ENCODE results near the gene HEMK1. TPM values are rescaled to one million over a fixed set of nuclear protein-coding genes. Genes with fewer than 3 reads are reported as not detected.

The HEMK1 gene, protein sequence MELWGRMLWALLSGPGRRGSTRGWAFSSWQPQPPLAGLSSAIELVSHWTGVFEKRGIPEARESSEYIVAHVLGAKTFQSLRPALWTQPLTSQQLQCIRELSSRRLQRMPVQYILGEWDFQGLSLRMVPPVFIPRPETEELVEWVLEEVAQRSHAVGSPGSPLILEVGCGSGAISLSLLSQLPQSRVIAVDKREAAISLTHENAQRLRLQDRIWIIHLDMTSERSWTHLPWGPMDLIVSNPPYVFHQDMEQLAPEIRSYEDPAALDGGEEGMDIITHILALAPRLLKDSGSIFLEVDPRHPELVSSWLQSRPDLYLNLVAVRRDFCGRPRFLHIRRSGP
- 14.0 and 14.9 TPM in 2 replicates for total RNA-seq (2014; rRNA removed; shearing (Covaris generic))
- polyA plus RNA-seq (2015; cell fraction: cytosol; rRNA removed) = 15.3 and 18.0 TPM in 2 replicates
- polyA plus RNA-seq (2015; cell fraction: nucleus; rRNA removed) = 46.8 and 51.4 TPM in 2 replicates

DNA sequence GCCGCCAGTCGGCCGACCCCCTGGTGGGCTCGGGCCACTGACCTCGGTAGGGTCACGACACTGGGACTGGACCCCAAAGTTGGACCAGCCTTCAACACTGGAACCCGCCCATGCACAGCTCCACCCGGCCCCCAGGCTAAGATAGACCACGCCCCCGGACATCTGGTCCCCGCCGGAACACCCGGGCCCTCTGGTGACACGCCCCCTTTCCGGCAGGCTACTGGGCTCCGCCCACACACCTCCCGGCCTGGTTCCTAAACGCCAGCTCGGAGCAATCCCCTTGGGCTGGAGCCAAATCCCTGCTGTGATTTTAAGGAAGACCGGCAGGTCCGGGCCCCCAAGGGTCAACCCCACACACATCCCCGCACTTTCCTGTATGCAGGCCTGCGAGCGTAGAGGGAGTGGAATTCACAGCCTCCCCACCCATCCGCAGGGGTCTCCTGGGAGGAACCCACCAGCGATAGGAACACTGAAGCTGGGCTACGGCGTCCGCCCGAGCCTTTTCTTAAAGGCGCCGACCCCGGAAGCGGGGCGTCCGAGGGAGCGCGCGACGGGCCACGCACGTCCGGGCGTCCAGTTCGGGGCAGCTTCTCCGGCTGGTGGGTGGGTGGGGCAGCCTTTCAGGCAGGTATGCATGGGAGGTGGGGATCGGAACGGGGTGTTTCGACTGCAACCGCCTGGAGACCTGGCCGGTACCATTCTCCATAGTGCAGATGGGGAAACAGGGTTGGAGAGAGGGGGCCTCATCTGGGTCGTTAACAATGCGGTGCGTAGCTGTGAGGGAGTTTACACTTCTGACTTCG, at the start of gene HEMK1:
HEMK1 (plus strand) TSS at position 576 of the 803 bp plus-strand sequence. CDS start 1,583 bp downstream, outside the sequence.
- DNase-seq (ENCODE audit: low read depth) = peak; percentile 90

DNA sequence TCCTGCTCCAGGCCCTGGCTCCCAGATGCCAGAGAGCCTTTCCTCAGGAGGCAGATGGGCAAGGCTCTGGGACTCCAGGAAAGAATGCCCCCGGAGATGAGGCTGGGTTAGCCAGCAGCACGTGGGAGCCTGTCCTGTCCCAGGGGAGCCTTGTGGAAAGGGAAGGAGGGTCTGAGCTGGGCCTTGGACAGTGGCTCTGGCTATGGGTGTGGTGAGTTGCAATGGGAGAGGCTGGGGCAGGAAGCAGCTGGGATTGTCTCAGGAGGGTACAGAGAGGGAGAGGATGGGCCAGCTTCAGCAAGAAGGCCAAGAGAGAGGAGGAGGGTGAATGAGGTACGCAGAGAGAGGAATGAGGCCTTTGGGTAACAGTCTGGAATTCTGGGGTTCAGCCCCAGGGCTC, 48.5 kb upstream of the HEMK1 start:
- DNase-seq (ENCODE audit: low read depth) = no peak

- DNase-seq (ENCODE audit: low read depth) = no peak
Observed at GRCh38 chr3:50521572-50521971, 47.8 kb upstream of the HEMK1 start.

DNA sequence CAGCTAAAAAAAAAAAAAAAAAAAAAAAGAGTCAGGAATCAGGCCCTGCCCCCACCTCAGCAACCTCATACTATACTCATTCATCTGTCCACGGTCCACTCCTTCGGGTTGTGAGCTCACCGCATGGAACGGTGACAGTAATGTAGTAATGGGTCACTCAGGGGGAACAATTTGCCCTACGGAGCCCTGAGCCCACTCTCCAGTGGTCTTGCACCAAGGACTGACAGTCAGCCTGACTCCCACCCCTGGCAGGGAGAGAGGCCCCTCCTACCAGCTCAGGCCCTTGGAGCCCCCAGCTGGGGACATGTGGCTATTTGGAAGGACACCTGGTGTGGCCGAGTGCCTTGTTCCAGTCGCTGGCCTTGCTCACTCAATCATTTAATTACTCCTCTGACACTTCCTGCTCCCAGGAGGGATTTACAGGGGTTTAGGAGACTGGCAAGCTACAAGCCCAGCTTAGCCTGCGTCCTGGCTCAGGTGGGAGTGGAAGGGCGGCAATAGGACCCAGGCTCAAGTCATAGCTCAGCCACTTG, 46.0 kb upstream of the HEMK1 start:
- no peak for DNase-seq (ENCODE audit: low read depth)

DNA sequence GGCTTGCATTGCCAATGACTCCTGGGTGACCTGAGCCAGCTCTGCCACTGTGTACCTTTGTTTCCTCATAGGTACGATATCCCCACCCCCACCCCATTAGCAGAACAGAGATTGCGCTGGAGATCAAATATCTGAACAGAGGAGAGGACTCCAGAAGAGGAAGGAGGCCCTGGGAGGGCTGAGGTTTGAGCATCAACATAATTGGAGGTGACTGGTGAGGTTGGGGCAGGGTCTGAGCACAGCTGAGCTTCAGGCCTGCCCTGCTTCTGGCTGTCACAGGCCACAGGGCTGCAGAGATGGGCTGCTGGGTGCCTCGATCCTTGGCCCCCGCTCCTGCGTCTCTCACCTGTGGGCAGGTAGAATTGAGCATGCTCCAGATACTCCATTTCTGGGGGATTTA, 44.6 kb upstream of the HEMK1 start:
- no peak for DNase-seq (ENCODE audit: low read depth)

DNA sequence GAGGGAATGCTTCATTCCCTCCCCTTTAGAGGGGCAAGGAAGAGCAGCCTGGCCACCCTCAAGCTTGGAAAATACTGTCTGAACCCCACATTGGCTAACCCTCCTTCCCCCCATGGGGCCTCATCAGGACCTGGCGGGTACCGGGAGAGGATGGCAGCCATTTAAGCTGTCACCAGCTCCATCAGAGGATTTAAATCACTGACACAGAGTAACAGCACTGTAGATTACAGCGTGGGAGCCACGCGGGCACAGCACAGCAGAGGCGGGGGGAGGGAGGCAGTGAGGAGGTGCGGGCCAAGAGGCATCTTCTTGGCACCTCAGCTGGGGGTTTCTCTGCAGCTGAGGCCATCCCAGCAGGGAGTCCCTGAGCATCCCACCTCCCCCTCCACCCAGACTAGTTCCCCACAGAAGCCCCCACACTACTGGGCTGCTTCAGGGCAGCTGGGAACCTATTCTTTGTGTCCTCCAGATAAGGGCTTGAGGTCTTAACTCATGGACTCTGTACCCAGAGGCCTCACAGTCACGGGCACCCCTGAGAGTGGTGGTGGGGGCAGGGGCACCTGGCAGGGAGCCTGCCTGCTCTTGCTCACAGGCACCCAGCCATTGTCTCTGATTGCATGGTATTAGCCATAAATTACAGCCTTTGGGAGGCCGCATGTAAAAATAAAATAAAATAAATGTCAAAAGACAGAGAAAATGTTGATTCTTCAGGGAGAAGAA, 44.0 kb upstream of the HEMK1 start:
- DNase-seq (ENCODE audit: low read depth) = no peak

DNA sequence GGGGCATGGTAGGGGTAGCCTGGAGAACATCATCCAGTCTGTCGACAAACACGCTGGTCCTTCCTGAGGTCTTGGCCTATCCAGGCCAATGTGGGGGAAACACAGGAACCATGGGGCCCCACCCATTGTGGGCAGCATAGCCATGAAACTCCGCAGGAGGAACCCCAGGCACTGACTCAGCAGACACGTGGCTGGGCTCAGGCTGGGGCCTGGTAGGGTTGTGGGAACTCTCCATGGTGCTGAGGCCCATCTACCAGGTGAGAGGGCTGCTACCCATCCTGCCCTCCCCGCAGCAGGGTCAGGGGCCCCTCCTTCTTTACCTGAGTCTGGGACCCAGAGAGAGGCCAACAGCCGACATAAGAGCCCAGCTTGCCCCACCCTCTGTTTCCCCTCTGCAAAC, 43.3 kb upstream of the HEMK1 start:
- DNase-seq (ENCODE audit: low read depth) = peak; percentile 63

GRCh38 chr3:50530001-50530970, 39.0 kb upstream of the HEMK1 start:
- no peak for DNase-seq (ENCODE audit: low read depth)

DNA sequence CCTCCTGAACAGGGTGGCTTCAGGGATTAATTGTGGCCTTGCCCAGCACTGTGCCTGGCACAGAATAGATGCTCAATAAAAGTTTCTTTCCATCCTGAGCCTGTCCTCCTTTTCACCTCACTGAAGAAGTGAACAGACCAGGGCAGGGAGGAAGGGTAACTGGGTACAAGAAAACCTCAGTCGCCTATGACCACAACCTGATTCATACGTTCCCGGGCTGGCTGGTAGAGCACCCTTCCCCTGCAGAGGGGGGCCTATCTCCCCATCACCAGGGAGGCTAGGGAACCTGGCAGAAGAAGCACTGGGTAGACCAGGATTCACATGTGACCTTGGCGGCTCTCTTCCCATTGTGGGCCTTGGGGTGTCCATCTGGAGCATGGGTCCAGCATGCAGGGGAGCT, 38.1 kb upstream of the HEMK1 start:
- DNase-seq (ENCODE audit: low read depth) = no peak

GRCh38 chr3:50532062-50532705, 37.1 kb upstream of the HEMK1 start:
- no peak for DNase-seq (ENCODE audit: low read depth)

DNA sequence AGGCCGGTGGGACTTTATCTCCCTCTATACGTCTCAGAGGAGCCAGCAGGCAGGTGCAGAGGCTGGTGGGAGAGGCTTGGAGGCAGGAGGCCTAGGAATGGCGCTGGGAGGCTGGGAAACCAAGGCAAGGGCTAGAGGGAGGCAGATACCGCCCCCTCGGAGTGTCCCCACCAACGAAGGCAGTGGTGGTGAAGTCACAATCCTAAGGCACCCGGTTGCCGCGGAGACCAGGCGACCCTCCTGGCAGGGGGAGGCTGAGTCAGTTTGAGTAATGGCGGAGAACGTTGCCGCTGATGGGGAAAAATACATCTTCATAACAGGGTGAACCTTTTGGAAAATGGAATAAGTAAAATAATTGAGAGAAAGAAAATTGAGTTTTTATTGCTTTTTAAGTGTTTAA, 36.0 kb upstream of the HEMK1 start:
- DNase-seq (ENCODE audit: low read depth) = no peak

DNA sequence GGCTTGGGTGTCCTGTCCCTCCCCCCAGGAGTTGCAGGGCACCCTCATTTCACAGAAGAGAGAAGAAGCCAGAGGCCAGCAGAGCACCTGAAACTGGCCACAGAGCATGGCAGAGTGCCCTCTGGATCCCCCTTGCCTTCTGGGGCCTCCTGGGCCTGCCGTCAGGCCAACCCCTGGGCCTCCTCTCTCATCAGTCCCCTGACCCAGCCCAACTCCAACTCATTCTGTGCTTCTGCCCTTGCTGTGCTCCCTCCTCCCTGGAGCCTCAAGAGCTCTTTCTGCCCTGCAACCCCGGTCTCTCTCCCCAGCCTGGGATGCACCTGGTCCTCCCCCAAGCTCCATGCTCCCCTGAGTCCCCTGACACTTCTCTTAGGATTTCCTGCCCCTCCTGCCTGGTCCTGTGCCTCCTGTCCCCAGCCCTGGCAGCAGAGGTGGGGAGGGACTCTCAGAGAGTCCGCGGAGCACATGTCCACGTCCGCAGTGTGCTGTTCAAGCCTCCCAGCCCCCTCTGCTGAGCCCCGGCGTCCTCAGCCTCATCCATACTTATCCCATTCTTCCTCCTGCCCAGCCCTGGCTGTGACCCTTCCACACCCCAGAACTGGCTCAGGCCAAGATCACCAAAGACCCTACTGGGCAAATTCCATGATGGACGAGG, 35.4 kb upstream of the HEMK1 start:
- no peak for DNase-seq (ENCODE audit: low read depth)

GRCh38 chr3:50534681-50535330, 34.5 kb upstream of the HEMK1 start:
- no peak for DNase-seq (ENCODE audit: low read depth)

- no peak for DNase-seq (ENCODE audit: low read depth)
Observed at GRCh38 chr3:50536471-50537180, 32.7 kb upstream of the HEMK1 start.

GRCh38 chr3:50537421-50538129, 31.7 kb upstream of the HEMK1 start:
- no peak for DNase-seq (ENCODE audit: low read depth)

DNA sequence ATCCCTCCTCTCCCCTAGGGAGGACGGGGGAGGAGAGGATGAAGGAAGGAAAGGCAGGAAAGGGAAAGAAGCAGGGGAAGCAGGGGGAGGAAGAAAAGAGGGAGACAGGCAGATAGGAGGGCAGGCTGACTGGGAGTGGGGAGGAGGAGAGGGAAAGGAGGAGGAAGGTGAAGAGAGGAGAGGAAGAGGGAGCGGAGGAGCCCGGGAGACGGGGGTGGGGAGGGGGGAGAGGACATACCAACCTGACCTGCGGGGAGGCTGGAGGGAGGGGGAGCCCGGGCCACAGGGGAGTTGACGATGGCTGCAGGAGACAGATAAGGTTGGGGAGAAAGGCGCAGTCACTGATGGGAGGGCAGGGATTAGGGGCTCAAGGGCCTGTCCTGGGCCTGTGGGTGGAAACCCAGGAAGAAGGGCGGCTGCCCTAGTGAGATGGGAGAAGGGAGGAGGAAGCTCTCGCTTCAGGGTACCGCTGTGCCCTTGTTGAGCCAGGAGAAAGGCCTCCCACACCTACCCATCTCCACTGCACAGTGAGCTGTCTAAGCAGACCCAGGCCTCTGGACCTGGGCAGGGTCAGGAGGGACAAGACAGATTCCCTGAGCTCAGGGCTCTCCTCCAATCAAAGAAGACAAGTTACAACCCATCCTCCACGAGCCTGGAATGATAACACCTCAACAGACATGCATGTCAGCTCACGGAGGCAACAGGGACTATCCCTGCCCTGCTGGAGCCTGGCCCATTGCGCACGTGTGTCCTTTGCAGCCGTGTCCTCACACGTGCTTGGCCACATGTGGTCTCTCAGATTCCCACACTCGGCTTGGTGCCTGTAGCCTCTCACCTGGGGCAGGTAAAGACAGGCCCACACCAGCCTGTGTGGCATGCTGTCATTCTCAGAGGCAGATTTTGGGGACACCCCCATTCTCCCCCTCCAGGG, 29.7 kb upstream of the HEMK1 start:
- DNase-seq (ENCODE audit: low read depth) = no peak

Data from HT1080 (cell line).